A549 (cell line): ENCODE measurements around the gene SCYGR6. TPM values are rescaled to one million over a fixed set of nuclear protein-coding genes. Genes with fewer than 3 reads are reported as not detected.

Experiments
- ATAC-seq, 2 experiments: fragments of 200-7000 bp in 1 of 2; fragments of >200 bp in 1 of 2; cut with Nextera tagmentation in 1 of 2; cut with Tn5 transposase in 1 of 2; 3 replicates each; pipeline versions ENCODE4 v1.8.0 to v1.9.1; 2018 to 2020; ENCODE audit warnings: mild to moderate bottlenecking in 1 of 2, moderate library complexity in 1 of 2
- CTCF ChIA-PET: fragments of 300-600 bp; sonication (Branson Sonifier 250); formaldehyde crosslinking; extraction: SDS; loops from one replicate; lab custom pipeline; 2021; ENCODE audit warnings: antibody characterized with exemption, inconsistent platforms; lab: Yijun Ruan, JAX
- POLR2A ChIA-PET: fragments of 350-600 bp; formaldehyde crosslinking; extraction: SDS; loops from one replicate; lab custom pipeline; 2021; ENCODE audit warnings: antibody characterized with exemption, inconsistent platforms; lab: Yijun Ruan, JAX
- DNase-seq, 2 experiments: peaks; one replicate each; pipeline versions ENCODE4 v3.0.0 to v3.0.0-alpha.2; 2011 to 2016; ENCODE audit warnings: low read depth in 1 of 2, low spot score in 1 of 2
- FAIRE-seq: peaks from 2 replicates; lab custom pipeline; 2011; peaks lifted over from hg19 to GRCh38; lab: Jason Lieb, UNC
- H3K27ac ChIP-seq, 2 experiments: fragments of >200 bp; sonication (Bioruptor Twin); formaldehyde crosslinking; 3 replicates each; pipeline ENCODE4 v1.5.1; 2016 to 2017
- H3K4me1 ChIP-seq: fragments of >200 bp; sonication (Bioruptor Twin); formaldehyde crosslinking; 3 replicates; pipeline ENCODE4 v1.6.1; 2016
- H3K4me2 ChIP-seq: fragments of >200 bp; sonication (Bioruptor Twin); formaldehyde crosslinking; 3 replicates; pipeline ENCODE4 v1.6.1; 2016
- H3K4me3 ChIP-seq: fragments of >200 bp; sonication (Bioruptor Twin); formaldehyde crosslinking; 3 replicates; pipeline ENCODE4 v1.5.1; 2016
- H3K9me3 ChIP-seq: fragments of >200 bp; sonication (Bioruptor Twin); formaldehyde crosslinking; 3 replicates; pipeline ENCODE4 v1.6.1; 2016
- CEBPB ChIP-seq, 2 experiments: fragments of >200 bp in 1 of 2; sonication (Bioruptor Twin) in 1 of 2; formaldehyde crosslinking in 1 of 2; IDR thresholded peaks; 2 replicates each; pipeline ENCODE4 v1.6.1; 2012 to 2016
- CHD2 ChIP-seq: fragments of 150-350 bp; IDR thresholded peaks from 2 replicates; pipeline ENCODE4 v1.6.1; 2014; ENCODE audit warnings: low read length; ENCODE audit not compliant: partially characterized antibody
- FOSB ChIP-seq: fragments of 250-450 bp; sonication (Bioruptor Pico); IDR thresholded peaks from 2 replicates; pipeline ENCODE4 v1.5.0; 2020; ENCODE audit warnings: mild to moderate bottlenecking, moderate library complexity
- FOSL2 ChIP-seq, 2 experiments: fragments of 450-650 bp in 1 of 2; fragments of >200 bp in 1 of 2; sonication (Bioruptor Twin) in 1 of 2; formaldehyde crosslinking; IDR thresholded peaks; 2 replicates each; pipeline versions ENCODE4 v1.5.0 to v1.6.1; 2016 to 2020; ENCODE audit warnings: mild to moderate bottlenecking in 1 of 2, moderate library complexity in 1 of 2
- FOXS1 ChIP-seq: fragments of 250-450 bp; sonication (Bioruptor Pico); IDR thresholded peaks from 2 replicates; pipeline ENCODE4 v1.5.0; 2020; ENCODE audit warnings: mild to moderate bottlenecking, moderate library complexity
- HES2 ChIP-seq: fragments of >200 bp; sonication (Bioruptor Twin); formaldehyde crosslinking; IDR thresholded peaks from 2 replicates; pipeline ENCODE4 v1.6.1; 2016
- MAFK ChIP-seq: fragments of 450-650 bp; IDR thresholded peaks from 2 replicates; pipeline ENCODE4 v1.6.1; 2014; ENCODE audit not compliant: partially characterized antibody
- MAX ChIP-seq: IDR thresholded peaks from 2 replicates; pipeline ENCODE4 v1.6.1; 2012
- MYC ChIP-seq: IDR thresholded peaks from 2 replicates; pipeline ENCODE4 v1.6.1; 2012; ENCODE audit warnings: mild to moderate bottlenecking, inconsistent platforms, low read length, improper control_type of control experiment, borderline replicate concordance
- NFE2L2 ChIP-seq: fragments of 150-350 bp; conservative IDR thresholded peaks from 2 replicates; pipeline ENCODE4 v1.6.1; 2014; ENCODE audit warnings: low read length
- POLR2A ChIP-seq: IDR thresholded peaks from 2 replicates; pipeline ENCODE4 v1.6.1; 2012; ENCODE audit warnings: mild to moderate bottlenecking, low read length
- RCOR1 ChIP-seq: fragments of 150-350 bp; IDR thresholded peaks from 2 replicates; pipeline ENCODE4 v1.6.1; 2014; ENCODE audit warnings: antibody characterized with exemption, low read length, low read depth
- RNF2 ChIP-seq: fragments of 200-600 bp; sonication (generic); IDR thresholded peaks from 2 replicates; pipeline ENCODE4 v1.6.1; 2016; ENCODE audit warnings: low read depth, mild to moderate bottlenecking, antibody characterized with exemption, moderate library complexity, borderline replicate concordance
- SMC3 ChIP-seq: fragments of >200 bp; sonication (Bioruptor Twin); formaldehyde crosslinking; IDR thresholded peaks from 3 replicates; pipeline ENCODE4 v1.6.1; 2018; ENCODE audit warnings: inconsistent platforms
- TP53 ChIP-seq: fragments of 250-450 bp; sonication (Bioruptor Pico); IDR thresholded peaks from 2 replicates; pipeline ENCODE4 v1.5.0; 2021; ENCODE audit warnings: mild to moderate bottlenecking, moderate library complexity
- whole genome bisulfite sequencing: methylation state at CpG from one replicate; pipeline ENCODE4 v1.1.6; 2017; ENCODE audit errors: missing lambda C conversion rate; 5-methylcytosine and 5-hydroxymethylcytosine counted together
- polyA plus RNA-seq, 4 experiments: library from polyadenylated mRNA; depleted of rRNA in 3 of 4; stranded (reverse); fragments of >200 nt; fragmentation: RNase III in 1 of 4; extraction: RNeasy Plus Mini Kit Qiagen cat#74134 plus additional on column Dnase treatment in 1 of 4; gene quantifications; 2 replicates in 3 of 4; 3 replicates in 1 of 4; pipeline ENCODE4 v1.2.3, GENCODE V29; 2011 to 2017
- TF ChIP-seq, protein P1 (sequence below): IDR thresholded peaks from 2 replicates; pipeline ENCODE4 v1.6.1; 2012; ENCODE audit warnings: low read depth, borderline replicate concordance
- TF ChIP-seq, protein P2 (sequence below): IDR thresholded peaks from 2 replicates; pipeline ENCODE4 v1.6.1; 2012

The SCYGR6 gene
- polyA plus RNA-seq, 2 of the 4 experiments (the other 2 are of a cell fraction): not detected

- Histone ChIP-seq H3K4me2 (peak within 1 kb of the TSS; percentile 77), H3K4me1 (peaks cover 14% of the 10 kb centered on the region), H3K9me3 (no peaks in the 10 kb centered on the region)
- FAIRE-seq: no peak
- TF ChIP-seq FOSB: no peak
- TF ChIP-seq MAX: peak; percentile 55
- TF ChIP-seq POLR2A: peak; percentile 18; the same call in 1 of the 2 replicates
- TF ChIP-seq, protein P1, sequence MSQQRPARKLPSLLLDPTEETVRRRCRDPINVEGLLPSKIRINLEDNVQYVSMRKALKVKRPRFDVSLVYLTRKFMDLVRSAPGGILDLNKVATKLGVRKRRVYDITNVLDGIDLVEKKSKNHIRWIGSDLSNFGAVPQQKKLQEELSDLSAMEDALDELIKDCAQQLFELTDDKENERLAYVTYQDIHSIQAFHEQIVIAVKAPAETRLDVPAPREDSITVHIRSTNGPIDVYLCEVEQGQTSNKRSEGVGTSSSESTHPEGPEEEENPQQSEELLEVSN: 0 out of 2 replicates have a peak, but pooled peaks have one; percentile 3
- TF ChIP-seq FOXS1 (CRISPR knock-in tag): no peak
- TF ChIP-seq, protein P2, sequence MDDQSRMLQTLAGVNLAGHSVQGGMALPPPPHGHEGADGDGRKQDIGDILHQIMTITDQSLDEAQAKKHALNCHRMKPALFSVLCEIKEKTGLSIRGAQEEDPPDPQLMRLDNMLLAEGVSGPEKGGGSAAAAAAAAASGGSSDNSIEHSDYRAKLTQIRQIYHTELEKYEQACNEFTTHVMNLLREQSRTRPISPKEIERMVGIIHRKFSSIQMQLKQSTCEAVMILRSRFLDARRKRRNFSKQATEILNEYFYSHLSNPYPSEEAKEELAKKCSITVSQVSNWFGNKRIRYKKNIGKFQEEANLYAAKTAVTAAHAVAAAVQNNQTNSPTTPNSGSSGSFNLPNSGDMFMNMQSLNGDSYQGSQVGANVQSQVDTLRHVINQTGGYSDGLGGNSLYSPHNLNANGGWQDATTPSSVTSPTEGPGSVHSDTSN: no peak
- TF ChIP-seq CEBPB (IDR thresholded peaks at IDR 0.05): 0 out of 4 replicates have a peak, but pooled peaks of 1 of the 2 experiments have one; percentile 16
- TF ChIP-seq, all 56 proteins: peak for 4
- ATAC-seq: peak; percentile 98
- CTCF ChIA-PET: interaction anchor here (0.6 to 1.6 kb wide), 2 partner anchors 19 to 145 kb away, joined by 3 to 4 read pairs; no protein-coding TSS in a partner anchor
- Histone ChIP-seq H3K27ac (peak within 1 kb of the TSS; percentile 59 to 78), H3K4me3 (peak within 1 kb of the TSS; percentile 59)
- POLR2A ChIA-PET: interaction anchor here (0.6 kb wide), 1 partner anchor 60 kb away, joined by 3 read pairs; no protein-coding TSS in a partner anchor
- peak; percentile 79 to 82 for DNase-seq
- WGBS: 4% methylated on average over 28 of the region's 35 CpGs
Measured at GRCh38 chr2:227717687-227718567, 6.6 kb downstream of the SCYGR6 start, which contains the start of gene SLC19A3. TSS of gene SLC19A3 (minus strand) at chr2:227718028. CDS start at chr2:227702318, 15,710 bp downstream.

- FAIRE-seq (no peak), DNase-seq (no peak), ATAC-seq (no peak)
- H3K27ac ChIP-seq: no peak overlapping the region
- ChIA-PET POLR2A (interaction anchor here (0.7 kb wide), 1 partner anchor 51 kb away, joined by 5 read pairs; no protein-coding TSS in a partner anchor), CTCF (interaction anchor here (1.1 to 1.6 kb wide), 3 partner anchors 58 to 245 kb away, joined by 3 to 4 read pairs (median 3); no protein-coding TSS in a partner anchor)
- H3K4me3 ChIP-seq: no peak overlapping the region
- H3K4me1 ChIP-seq: peaks cover 8% of the 10 kb centered on the region
- no peaks in the 10 kb centered on the region for H3K9me3 ChIP-seq
- TF ChIP-seq TP53: no peak
- no peak for TF ChIP-seq FOSL2 (IDR thresholded peaks at IDR 0.05)
- no peak for TF ChIP-seq FOSL2 (CRISPR knock-in tag; IDR thresholded peaks at IDR 0.05)
- TF ChIP-seq RCOR1: no peak
- TF ChIP-seq, protein P2: no peak
- TF ChIP-seq CHD2: no peak
- TF ChIP-seq POLR2A: no peak
- TF ChIP-seq NFE2L2: no peak
- no peak for TF ChIP-seq MAFK
- TF ChIP-seq RNF2: no peak
- TF ChIP-seq SMC3: no peak
- no peak for TF ChIP-seq MAX
- 93% methylated on average over 2 of the region's 2 CpGs for WGBS
- no peak overlapping the region for H3K4me2 ChIP-seq
Measured at GRCh38 chr2:227716501-227716900, 8.1 kb downstream of the SCYGR6 start.

DNA sequence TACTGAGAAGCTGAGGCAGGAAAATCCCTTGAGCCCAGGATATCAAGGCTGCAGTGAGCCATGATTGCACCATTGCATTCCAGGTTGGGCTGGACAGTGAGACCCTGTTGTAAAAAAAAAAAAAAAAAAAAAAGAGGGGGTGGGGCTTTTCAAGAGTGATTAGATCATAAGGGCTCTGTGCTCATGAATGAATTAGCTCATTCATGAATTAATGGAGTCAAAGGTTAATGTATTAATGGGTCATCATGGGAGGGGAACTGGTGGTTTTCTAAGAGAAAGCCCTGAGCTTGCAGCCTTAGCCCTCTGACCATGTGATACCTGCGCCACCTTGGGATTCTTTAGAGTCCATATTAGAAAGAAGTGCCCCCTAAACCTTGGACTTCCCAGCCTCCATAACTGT is 11.3 kb downstream of the SCYGR6 start:
- CTCF ChIA-PET: interaction anchor here (0.6 to 1.4 kb wide), 3 partner anchors 16 to 1873 kb away, joined by 3 to 4 read pairs (median 3); no protein-coding TSS in a partner anchor
- Histone ChIP-seq H3K4me1 (peaks cover 4% of the 10 kb centered on the region), H3K27ac (no peak overlapping the region), H3K4me2 (no peak overlapping the region), H3K9me3 (no peaks in the 10 kb centered on the region), H3K4me3 (no peak overlapping the region)
- WGBS: 95% methylated on average over 1 of the region's 1 CpG
- DNase-seq: no peak
- no peak for FAIRE-seq
- POLR2A ChIA-PET: no interaction called here
- no peak for ATAC-seq
- TF ChIP-seq MYC: no peak
- no peak for TF ChIP-seq MAX
- TF ChIP-seq HES2: no peak
